Upper lobe of right lung (tissue), 1 donor: ENCODE data around the gene PRKCE. TPM values are rescaled to one million over a fixed set of nuclear protein-coding genes. Genes with fewer than 3 reads are reported as not detected.
"Not testable (repeated sequence)": the region's sequence is repeated elsewhere in the genome, so short reads cannot be mapped to it uniquely, and the experiment has no call there.

Experiments
- ATAC-seq: fragments of 200-7000 bp; cut with Tn5 transposase; one replicate; pipeline ENCODE4 v1.9.1; 2020; ENCODE audit warnings: mild to moderate bottlenecking, moderate library complexity
- DNase-seq: peaks from one replicate; pipeline ENCODE4 v3.0.0-alpha.2; 2020
- H3K27ac ChIP-seq: fragments of 200-600 bp; one replicate; pipeline ENCODE4 v1.8.0; 2022
- H3K27me3 ChIP-seq: fragments of 200-600 bp; one replicate; pipeline ENCODE4 v1.8.0; 2022; ENCODE audit warnings: mild to moderate bottlenecking
- H3K36me3 ChIP-seq: fragments of 200-600 bp; one replicate; pipeline ENCODE4 v1.8.0; 2022
- H3K4me1 ChIP-seq: fragments of 200-600 bp; one replicate; pipeline ENCODE4 v1.8.0; 2022
- H3K4me3 ChIP-seq: fragments of 200-600 bp; one replicate; pipeline ENCODE4 v1.8.0; 2022; ENCODE audit warnings: mild to moderate bottlenecking
- H3K9me3 ChIP-seq: fragments of 200-600 bp; one replicate; pipeline ENCODE4 v1.8.0; 2022
- intact Hi-C: fragments of 100-400 bp; cut with DNase I; formaldehyde crosslinking; loops from one replicate; pipeline ENCODE4 v1.11.0; 2022
- total RNA-seq: library from RNA; stranded (reverse); fragmentation: NEBNext Ultra II Directional; extraction: Animal tissue kit (Norgen Biotek cat#: 25700); gene quantifications from one replicate; pipeline ENCODE4 v1.2.1, GENCODE V29; 2021
- TF ChIP-seq, protein P1 (sequence below): fragments of 200-600 bp; IDR thresholded peaks from one replicate; pipeline ENCODE4 v1.8.0; 2022; ENCODE audit warnings: antibody characterized with exemption
- donor health status: DM: no; HTN: yes; CAD: no; lungs with severe emphysema.

PRKCE gene
- total RNA-seq, 1 donor from 2014 or later: 65.6 TPM

DNA sequence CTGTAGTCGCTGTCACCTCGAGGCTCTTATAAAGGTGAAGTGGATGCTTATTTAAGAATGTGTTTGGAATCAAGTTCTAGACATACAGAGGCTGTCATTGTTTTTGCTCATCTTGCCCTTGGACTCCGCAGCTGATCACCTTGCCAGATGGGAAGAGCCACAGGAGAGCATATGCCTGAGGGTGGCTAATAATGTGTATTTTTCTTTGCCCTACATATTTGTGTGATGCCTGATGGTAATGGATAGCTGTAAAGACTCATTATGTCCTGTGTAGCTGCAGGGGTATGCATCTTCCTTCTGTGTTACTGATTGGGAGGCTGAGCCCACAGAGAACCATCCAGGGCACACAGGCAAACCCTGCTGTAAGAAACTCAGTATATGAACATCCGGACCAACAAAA lies 61.7 kb downstream of the PRKCE start:
- Histone ChIP-seq H3K27me3 (no peaks in the 10 kb centered on the region), H3K27ac (no peak overlapping the region), H3K4me1 (no peaks in the 10 kb centered on the region), H3K4me3 (no peak overlapping the region), H3K36me3 (no peaks in the 10 kb centered on the region), H3K9me3 (no peaks in the 10 kb centered on the region)
- intact Hi-C loops: no loop called here
- TF ChIP-seq, protein P1, sequence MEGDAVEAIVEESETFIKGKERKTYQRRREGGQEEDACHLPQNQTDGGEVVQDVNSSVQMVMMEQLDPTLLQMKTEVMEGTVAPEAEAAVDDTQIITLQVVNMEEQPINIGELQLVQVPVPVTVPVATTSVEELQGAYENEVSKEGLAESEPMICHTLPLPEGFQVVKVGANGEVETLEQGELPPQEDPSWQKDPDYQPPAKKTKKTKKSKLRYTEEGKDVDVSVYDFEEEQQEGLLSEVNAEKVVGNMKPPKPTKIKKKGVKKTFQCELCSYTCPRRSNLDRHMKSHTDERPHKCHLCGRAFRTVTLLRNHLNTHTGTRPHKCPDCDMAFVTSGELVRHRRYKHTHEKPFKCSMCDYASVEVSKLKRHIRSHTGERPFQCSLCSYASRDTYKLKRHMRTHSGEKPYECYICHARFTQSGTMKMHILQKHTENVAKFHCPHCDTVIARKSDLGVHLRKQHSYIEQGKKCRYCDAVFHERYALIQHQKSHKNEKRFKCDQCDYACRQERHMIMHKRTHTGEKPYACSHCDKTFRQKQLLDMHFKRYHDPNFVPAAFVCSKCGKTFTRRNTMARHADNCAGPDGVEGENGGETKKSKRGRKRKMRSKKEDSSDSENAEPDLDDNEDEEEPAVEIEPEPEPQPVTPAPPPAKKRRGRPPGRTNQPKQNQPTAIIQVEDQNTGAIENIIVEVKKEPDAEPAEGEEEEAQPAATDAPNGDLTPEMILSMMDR: no peak
- no peak for DNase-seq
- ATAC-seq: no peak

- intact Hi-C loops: no loop called here
- Histone ChIP-seq H3K27ac (no peak overlapping the region), H3K4me1 (no peaks in the 10 kb centered on the region), H3K27me3 (no peaks in the 10 kb centered on the region), H3K4me3 (no peak overlapping the region), H3K9me3 (no peaks in the 10 kb centered on the region), H3K36me3 (no peaks in the 10 kb centered on the region)
- TF ChIP-seq, protein P1: no peak
- no peak for ATAC-seq
- no peak for DNase-seq
These were observed 62.1 kb downstream of the PRKCE start for GRCh38 chr2:45713591-45713990.

DNA sequence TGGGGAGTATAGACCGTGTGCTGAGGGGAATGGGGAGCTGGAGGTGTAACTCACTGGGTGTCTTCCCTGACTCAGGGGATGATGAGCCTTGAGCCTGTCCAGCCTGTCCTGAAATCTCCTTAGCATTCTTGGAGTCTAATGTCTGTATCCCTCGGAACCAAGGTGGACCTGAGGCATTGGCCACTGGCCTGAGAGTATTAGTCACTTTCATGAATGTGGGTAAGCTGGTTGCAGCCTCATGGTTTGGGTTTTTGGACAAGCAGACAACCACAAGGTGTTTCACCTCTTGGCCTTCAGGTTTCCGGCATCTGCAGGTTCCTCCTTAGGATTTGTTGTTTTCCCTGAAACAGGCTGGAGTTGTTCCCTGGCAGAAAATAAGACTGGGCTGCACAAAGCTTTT lies 63.2 kb downstream of the PRKCE start:
- H3K27ac ChIP-seq: no peak overlapping the region

GRCh38 chr2:45715601-45716379 lies 64.3 kb downstream of the PRKCE start:
- ATAC-seq: no peak
- TF ChIP-seq, protein P1: no peak

More for the DNA sequence above, 63.2 kb downstream of the PRKCE start:
- no peak for DNase-seq
- TF ChIP-seq, protein P1: no peak
- H3K36me3 ChIP-seq: no peaks in the 10 kb centered on the region
- H3K9me3 ChIP-seq: no peaks in the 10 kb centered on the region
- intact Hi-C loops: no loop called here
- no peaks in the 10 kb centered on the region for H3K27me3 ChIP-seq
- H3K4me1 ChIP-seq: no peaks in the 10 kb centered on the region
- no peak for ATAC-seq
- H3K4me3 ChIP-seq: no peak overlapping the region

GRCh38 chr2:45716432-45716831 lies 65.0 kb downstream of the PRKCE start:
- DNase-seq, H3K4me1 ChIP-seq, ATAC-seq, intact Hi-C loops, H3K9me3 ChIP-seq, H3K27me3 ChIP-seq, H3K36me3 ChIP-seq, H3K4me3 ChIP-seq, H3K27ac ChIP-seq: not testable (repeated sequence)

More at GRCh38 chr2:45715601-45716379, 64.3 kb downstream of the PRKCE start:
- no peak overlapping the region for H3K27ac ChIP-seq
- intact Hi-C loops: no loop called here
- no peaks in the 10 kb centered on the region for H3K27me3 ChIP-seq
- no peaks in the 10 kb centered on the region for H3K4me1 ChIP-seq
- no peak for DNase-seq
- H3K9me3 ChIP-seq: no peaks in the 10 kb centered on the region
- H3K4me3 ChIP-seq: no peak overlapping the region
- no peaks in the 10 kb centered on the region for H3K36me3 ChIP-seq

DNA sequence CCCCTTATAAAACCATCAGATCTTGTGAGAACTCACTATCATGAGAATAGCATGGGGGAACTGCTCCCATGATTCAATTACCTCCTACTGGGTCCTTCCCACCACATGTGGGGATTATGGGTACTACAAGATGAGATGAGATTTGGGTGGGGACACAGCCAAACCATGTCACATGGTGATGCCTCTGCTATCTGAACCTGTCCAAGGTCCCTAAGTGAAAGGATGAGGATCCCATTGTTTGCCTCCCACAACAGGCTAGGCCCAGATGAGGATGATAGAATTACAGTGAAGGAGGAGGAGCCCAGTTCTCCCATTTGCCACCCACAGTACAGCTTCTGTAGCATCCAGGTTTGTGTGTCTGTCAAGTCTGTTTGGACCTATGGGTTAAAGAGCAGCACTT lies 65.4 kb downstream of the PRKCE start:
- H3K4me3 ChIP-seq: no peak overlapping the region
- H3K27ac ChIP-seq: no peak overlapping the region
- ATAC-seq: no peak
- H3K4me1 ChIP-seq: no peaks in the 10 kb centered on the region
- H3K9me3 ChIP-seq: no peaks in the 10 kb centered on the region
- no peaks in the 10 kb centered on the region for H3K27me3 ChIP-seq
- intact Hi-C loops: no loop called here
- DNase-seq: no peak
- no peaks in the 10 kb centered on the region for H3K36me3 ChIP-seq
- TF ChIP-seq, protein P1: no peak
